OCI-LY7 (cell line): ENCODE measurements around the gene STK26. TPM values are rescaled to one million over a fixed set of nuclear protein-coding genes. Genes with fewer than 3 reads are reported as not detected.

Source experiments
- BruUV-seq: library from RNA; stranded (reverse); fragments of 400-500 nt; replicated peaks from 2 replicates; lab custom pipeline; 2021; lab: Mats Ljungman, UMichigan
- CTCF ChIA-PET: fragments of 300-600 bp; sonication (Branson Sonifier 250); formaldehyde crosslinking; loops from one replicate; lab custom pipeline; 2022; ENCODE audit warnings: antibody characterized with exemption; ENCODE audit not compliant: unreplicated experiment; lab: Charles Lee
- POLR2A ChIA-PET: fragments of 300-600 bp; sonication (Branson Sonifier 250); formaldehyde crosslinking; loops from one replicate; lab custom pipeline; 2022; ENCODE audit warnings: antibody characterized with exemption; lab: Charles Lee
- DNase-seq: peaks from one replicate; pipeline ENCODE4 v3.0.0-alpha.2; 2015; ENCODE audit warnings: low spot score
- H2AFZ ChIP-seq: fragments of 200-600 bp; sonication (generic), shearing (Covaris generic); 2 replicates; pipeline ENCODE4 v1.6.1; 2014; ENCODE audit warnings: mild to moderate bottlenecking, antibody characterized with exemption, low read length, moderate library complexity
- H3K27ac ChIP-seq: fragments of 200-600 bp; sonication (generic); 2 replicates; pipeline ENCODE4 v1.5.1; 2014; ENCODE audit warnings: mixed run types, low read depth, mild to moderate bottlenecking, moderate library complexity, low read length, inconsistent platforms; ENCODE audit not compliant: poor library complexity, severe bottlenecking
- H3K36me3 ChIP-seq: fragments of 200-600 bp; sonication (generic); 2 replicates; pipeline ENCODE4 v1.6.1; 2014; ENCODE audit warnings: mild to moderate bottlenecking, antibody characterized with exemption, low read length, moderate library complexity, mixed read lengths; ENCODE audit not compliant: insufficient read depth
- H3K4me1 ChIP-seq: fragments of 200-600 bp; sonication (generic); 2 replicates; pipeline ENCODE4 v1.5.1; 2014; ENCODE audit warnings: mild to moderate bottlenecking, low read length; ENCODE audit not compliant: insufficient read depth, poor library complexity, severe bottlenecking
- H3K4me2 ChIP-seq: fragments of 200-600 bp; sonication (generic); 2 replicates; pipeline ENCODE4 v1.6.1; 2014; ENCODE audit warnings: mild to moderate bottlenecking, low read length
- H3K4me3 ChIP-seq: fragments of 200-600 bp; sonication (generic); 2 replicates; pipeline ENCODE4 v1.5.1; 2014; ENCODE audit warnings: mild to moderate bottlenecking, low read depth, low read length; ENCODE audit not compliant: poor library complexity, severe bottlenecking
- H3K79me2 ChIP-seq: fragments of 200-600 bp; sonication (generic); 2 replicates; pipeline ENCODE4 v1.6.1; 2016; ENCODE audit warnings: low read depth, mild to moderate bottlenecking, low read length, moderate library complexity, mixed read lengths; ENCODE audit not compliant: insufficient read depth
- H3K9me2 ChIP-seq: fragments of 200-600 bp; sonication (generic); 2 replicates; pipeline ENCODE4 v1.6.1; 2016; ENCODE audit warnings: mild to moderate bottlenecking, low read length, mixed read lengths; ENCODE audit not compliant: insufficient read depth
- H3K9me3 ChIP-seq: fragments of 200-600 bp; sonication (generic); 2 replicates; pipeline ENCODE4 v1.6.1; 2014; ENCODE audit warnings: mild to moderate bottlenecking, mixed run types, low read length, mixed read lengths
- H4K20me1 ChIP-seq: fragments of 200-600 bp; sonication (generic); 2 replicates; pipeline ENCODE4 v1.6.1; 2014; ENCODE audit warnings: mild to moderate bottlenecking, antibody characterized with exemption, low read length, moderate library complexity, mixed read lengths; ENCODE audit not compliant: insufficient read depth
- CTCF ChIP-seq: fragments of 200-600 bp; sonication (generic); conservative IDR thresholded peaks from 2 replicates; pipeline ENCODE4 v1.5.1; 2014; ENCODE audit warnings: mild to moderate bottlenecking, antibody characterized with exemption, low read length, moderate library complexity, mixed read lengths
- EZH2phosphoT487 ChIP-seq: fragments of 200-600 bp; sonication (generic); IDR thresholded peaks from 2 replicates; pipeline ENCODE4 v1.6.1; 2018; ENCODE audit warnings: low read depth, borderline replicate concordance, mild to moderate bottlenecking, mixed run types, antibody characterized with exemption, low read length, moderate library complexity, mixed read lengths
- intact Hi-C: fragments of 100-400 bp; cut with micrococcal nuclease; formaldehyde crosslinking; loops from one replicate; pipeline ENCODE4 v1.10.0; 2022; ENCODE audit not compliant: unreplicated experiment
- total RNA-seq, 2 experiments: library from RNA; depleted of rRNA in 1 of 2; stranded (reverse); fragments of >200 nt in 1 of 2; shearing (Covaris generic) in 1 of 2; gene quantifications; 2 replicates each; pipeline ENCODE4 v1.2.3, GENCODE V29; 2014 to 2022

Gene STK26
- total RNA-seq, 2 experiments from 2014 or later = 28.6 to 28.8 TPM

- Histone ChIP-seq H4K20me1 (peaks cover 6% of the 10 kb centered on the region; the same call in 1 of the 2 replicates), H3K4me1 (peaks cover 15% of the 10 kb centered on the region), H3K79me2 (peaks cover 40% of the 10 kb centered on the region; the same call in 1 of the 2 replicates), H3K27ac (no peak overlapping the region), H3K4me2 (no peak overlapping the region), H2AFZ (no peak overlapping the region), H3K36me3 (no peaks in the 10 kb centered on the region), H3K9me2 (no peaks in the 10 kb centered on the region), H3K4me3 (no peak overlapping the region), H3K9me3 (no peaks in the 10 kb centered on the region)
- no peak for TF ChIP-seq EZH2phosphoT487
- no peak for TF ChIP-seq CTCF
- BruUV-seq = no TSS peak
- intact Hi-C loops = no loop called here
- CTCF ChIA-PET = no interaction called here
- no peak for DNase-seq
- POLR2A ChIA-PET = no interaction called here
These were observed 14.4 kb downstream of the STK26 start for GRCh38 chrX:132037479-132037993.

- BruUV-seq = no TSS peak
- Histone ChIP-seq H2AFZ (no peak overlapping the region), H3K36me3 (no peaks in the 10 kb centered on the region), H3K27ac (no peak overlapping the region), H3K9me2 (no peaks in the 10 kb centered on the region), H3K4me3 (no peak overlapping the region), H3K9me3 (no peaks in the 10 kb centered on the region), H3K4me2 (no peak overlapping the region), H3K79me2 (peaks cover 41% of the 10 kb centered on the region; the same call in 1 of the 2 replicates), H4K20me1 (peaks cover 6% of the 10 kb centered on the region), H3K4me1 (peaks cover under 1% of the 10 kb centered on the region)
- DNase-seq = no peak
- TF ChIP-seq CTCF (no peak), EZH2phosphoT487 (no peak)
- ChIA-PET CTCF (no interaction called here), POLR2A (no interaction called here)
- intact Hi-C loops = no loop called here
These were observed 17.0 kb downstream of the STK26 start for GRCh38 chrX:132040066-132040465.

- peaks cover 6% of the 10 kb centered on the region for H4K20me1 ChIP-seq
- BruUV-seq = no TSS peak
- H3K9me3 ChIP-seq = no peaks in the 10 kb centered on the region
- intact Hi-C loops = no loop called here
- no peaks in the 10 kb centered on the region for H3K9me2 ChIP-seq
- H3K36me3 ChIP-seq = no peaks in the 10 kb centered on the region
- DNase-seq = no peak
- peaks cover 32% of the 10 kb centered on the region; the same call in 1 of the 2 replicates for H3K79me2 ChIP-seq
- TF ChIP-seq EZH2phosphoT487 (no peak), CTCF (no peak)
- no peak overlapping the region for H3K4me2 ChIP-seq
- no peaks in the 10 kb centered on the region for H3K4me1 ChIP-seq
- CTCF ChIA-PET = no interaction called here
- no peak overlapping the region for H3K4me3 ChIP-seq
- POLR2A ChIA-PET = interaction anchor here (0.5 kb wide), 1 partner anchor 86 kb away, joined by 3 read pairs; no protein-coding TSS in a partner anchor
- H2AFZ ChIP-seq = no peak overlapping the region
- no peak overlapping the region for H3K27ac ChIP-seq
These were observed 17.9 kb downstream of the STK26 start for GRCh38 chrX:132041015-132041414.
